ENCODE data around the gene FYCO1.

The FYCO1 gene

DNA sequence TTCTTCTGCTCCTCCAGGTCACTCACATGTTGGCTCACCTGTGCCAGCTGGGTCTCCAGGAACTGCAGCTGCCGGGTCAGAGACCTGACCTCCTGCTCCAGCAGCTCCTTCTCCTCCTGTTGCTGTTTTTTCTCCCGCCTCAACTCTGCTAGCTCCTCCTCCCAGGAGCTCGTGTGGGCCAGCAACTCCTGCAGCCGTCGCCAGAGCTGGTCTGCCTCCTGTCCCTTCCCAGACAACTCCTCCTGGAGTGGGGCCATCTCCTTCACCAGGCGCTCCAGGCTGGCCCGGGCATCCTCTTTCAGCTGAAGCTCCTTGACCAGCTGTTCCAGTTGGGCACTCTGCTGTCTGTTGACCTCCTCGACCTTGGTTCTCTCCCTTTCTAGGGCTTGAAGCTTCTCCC, 27.9 kb downstream of the FYCO1 start:
- no peak for TF ChIP-seq ZBTB7A (IDR thresholded peaks at IDR 0.05; ENCODE audit: low read depth)
- TF ChIP-seq YY1 (IDR thresholded peaks at IDR 0.05; ENCODE audit: low read depth), result no peak
- TF ChIP-seq, protein P1, sequence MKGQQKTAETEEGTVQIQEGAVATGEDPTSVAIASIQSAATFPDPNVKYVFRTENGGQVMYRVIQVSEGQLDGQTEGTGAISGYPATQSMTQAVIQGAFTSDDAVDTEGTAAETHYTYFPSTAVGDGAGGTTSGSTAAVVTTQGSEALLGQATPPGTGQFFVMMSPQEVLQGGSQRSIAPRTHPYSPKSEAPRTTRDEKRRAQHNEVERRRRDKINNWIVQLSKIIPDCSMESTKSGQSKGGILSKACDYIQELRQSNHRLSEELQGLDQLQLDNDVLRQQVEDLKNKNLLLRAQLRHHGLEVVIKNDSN (IDR thresholded peaks at IDR 0.05), result no peak
- no peak for TF ChIP-seq FOXM1 (IDR thresholded peaks at IDR 0.05; ENCODE audit: borderline replicate concordance, low read depth)
- TF ChIP-seq TCF12 (IDR thresholded peaks at IDR 0.05; ENCODE audit: low read depth), result no peak
- TF ChIP-seq EGR1 (IDR thresholded peaks at IDR 0.05), result no peak
- TF ChIP-seq, protein P2, sequence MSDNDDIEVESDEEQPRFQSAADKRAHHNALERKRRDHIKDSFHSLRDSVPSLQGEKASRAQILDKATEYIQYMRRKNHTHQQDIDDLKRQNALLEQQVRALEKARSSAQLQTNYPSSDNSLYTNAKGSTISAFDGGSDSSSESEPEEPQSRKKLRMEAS (IDR thresholded peaks at IDR 0.05), result no peak
- TF ChIP-seq, protein P3, sequence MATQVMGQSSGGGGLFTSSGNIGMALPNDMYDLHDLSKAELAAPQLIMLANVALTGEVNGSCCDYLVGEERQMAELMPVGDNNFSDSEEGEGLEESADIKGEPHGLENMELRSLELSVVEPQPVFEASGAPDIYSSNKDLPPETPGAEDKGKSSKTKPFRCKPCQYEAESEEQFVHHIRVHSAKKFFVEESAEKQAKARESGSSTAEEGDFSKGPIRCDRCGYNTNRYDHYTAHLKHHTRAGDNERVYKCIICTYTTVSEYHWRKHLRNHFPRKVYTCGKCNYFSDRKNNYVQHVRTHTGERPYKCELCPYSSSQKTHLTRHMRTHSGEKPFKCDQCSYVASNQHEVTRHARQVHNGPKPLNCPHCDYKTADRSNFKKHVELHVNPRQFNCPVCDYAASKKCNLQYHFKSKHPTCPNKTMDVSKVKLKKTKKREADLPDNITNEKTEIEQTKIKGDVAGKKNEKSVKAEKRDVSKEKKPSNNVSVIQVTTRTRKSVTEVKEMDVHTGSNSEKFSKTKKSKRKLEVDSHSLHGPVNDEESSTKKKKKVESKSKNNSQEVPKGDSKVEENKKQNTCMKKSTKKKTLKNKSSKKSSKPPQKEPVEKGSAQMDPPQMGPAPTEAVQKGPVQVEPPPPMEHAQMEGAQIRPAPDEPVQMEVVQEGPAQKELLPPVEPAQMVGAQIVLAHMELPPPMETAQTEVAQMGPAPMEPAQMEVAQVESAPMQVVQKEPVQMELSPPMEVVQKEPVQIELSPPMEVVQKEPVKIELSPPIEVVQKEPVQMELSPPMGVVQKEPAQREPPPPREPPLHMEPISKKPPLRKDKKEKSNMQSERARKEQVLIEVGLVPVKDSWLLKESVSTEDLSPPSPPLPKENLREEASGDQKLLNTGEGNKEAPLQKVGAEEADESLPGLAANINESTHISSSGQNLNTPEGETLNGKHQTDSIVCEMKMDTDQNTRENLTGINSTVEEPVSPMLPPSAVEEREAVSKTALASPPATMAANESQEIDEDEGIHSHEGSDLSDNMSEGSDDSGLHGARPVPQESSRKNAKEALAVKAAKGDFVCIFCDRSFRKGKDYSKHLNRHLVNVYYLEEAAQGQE (IDR thresholded peaks at IDR 0.05; ENCODE audit: low read depth), result no peak
- no peak for TF ChIP-seq EP300 (IDR thresholded peaks at IDR 0.05; ENCODE audit: borderline replicate concordance)
- TF ChIP-seq NFIC (IDR thresholded peaks at IDR 0.05), result no peak
- TF ChIP-seq TAF1 (IDR thresholded peaks at IDR 0.05; ENCODE audit: low read depth), result no peak
- TF ChIP-seq TEAD4 (IDR thresholded peaks at IDR 0.05), result no peak
- TF ChIP-seq CREB1 (IDR thresholded peaks at IDR 0.05; ENCODE audit: low read depth), result no peak
- TF ChIP-seq RAD21 (IDR thresholded peaks at IDR 0.05; ENCODE audit: low read depth), result no peak
- TF ChIP-seq CEBPB (IDR thresholded peaks at IDR 0.05), result no peak

DNA sequence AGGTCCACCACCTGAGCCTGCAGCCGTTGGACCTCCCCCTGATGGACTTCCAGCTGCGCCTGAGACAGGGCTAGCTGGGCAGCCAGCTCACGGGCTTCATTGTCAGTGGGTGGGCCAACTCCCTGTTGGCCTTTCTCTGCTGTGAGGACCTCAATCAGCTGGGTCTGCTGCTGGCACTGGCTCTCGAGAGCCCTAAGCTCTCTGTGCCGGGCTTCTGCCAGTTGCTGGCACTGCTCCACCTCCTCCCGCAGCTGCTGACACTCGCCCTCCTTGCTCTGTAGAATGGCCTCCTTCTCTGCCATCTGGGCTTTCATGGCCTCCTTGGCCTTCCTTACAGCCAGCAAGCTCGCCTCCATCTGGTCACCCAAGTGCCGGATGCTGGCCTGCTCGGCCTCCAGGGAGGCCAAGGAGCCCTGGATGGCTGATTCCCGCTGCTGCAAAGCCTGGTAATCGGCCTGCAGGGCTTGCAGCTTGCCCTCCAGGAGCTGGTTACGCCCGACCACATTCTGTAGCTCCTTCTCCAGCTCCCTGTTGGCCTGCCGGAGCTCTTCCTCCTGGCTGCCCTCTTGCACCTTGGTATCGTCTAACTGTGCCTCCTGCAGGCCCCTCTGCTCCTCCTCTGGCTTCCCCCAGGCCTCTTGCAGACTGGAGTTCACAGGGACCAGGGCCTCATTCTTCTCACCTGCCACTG, 28.5 kb downstream of the FYCO1 start:
- no peak for TF ChIP-seq EGR1 (IDR thresholded peaks at IDR 0.05)
- no peak for TF ChIP-seq CEBPB (IDR thresholded peaks at IDR 0.05)
- no peak for TF ChIP-seq NFIC (IDR thresholded peaks at IDR 0.05)
- TF ChIP-seq, protein P2 (IDR thresholded peaks at IDR 0.05), result no peak
- no peak for TF ChIP-seq TEAD4 (IDR thresholded peaks at IDR 0.05)
- TF ChIP-seq FOXM1 (IDR thresholded peaks at IDR 0.05; ENCODE audit: borderline replicate concordance, low read depth), result no peak
- TF ChIP-seq, protein P1 (IDR thresholded peaks at IDR 0.05), result no peak
- no peak for TF ChIP-seq TAF1 (IDR thresholded peaks at IDR 0.05; ENCODE audit: low read depth)
- TF ChIP-seq TCF12 (IDR thresholded peaks at IDR 0.05; ENCODE audit: low read depth), result no peak
- no peak for TF ChIP-seq YY1 (IDR thresholded peaks at IDR 0.05; ENCODE audit: low read depth)
- no peak for TF ChIP-seq CREB1 (IDR thresholded peaks at IDR 0.05; ENCODE audit: low read depth)
- TF ChIP-seq, protein P3 (IDR thresholded peaks at IDR 0.05; ENCODE audit: low read depth), result no peak
- TF ChIP-seq RAD21 (IDR thresholded peaks at IDR 0.05; ENCODE audit: low read depth), result no peak
- no peak for TF ChIP-seq ZBTB7A (IDR thresholded peaks at IDR 0.05; ENCODE audit: low read depth)
- no peak for TF ChIP-seq EP300 (IDR thresholded peaks at IDR 0.05; ENCODE audit: borderline replicate concordance)

DNA sequence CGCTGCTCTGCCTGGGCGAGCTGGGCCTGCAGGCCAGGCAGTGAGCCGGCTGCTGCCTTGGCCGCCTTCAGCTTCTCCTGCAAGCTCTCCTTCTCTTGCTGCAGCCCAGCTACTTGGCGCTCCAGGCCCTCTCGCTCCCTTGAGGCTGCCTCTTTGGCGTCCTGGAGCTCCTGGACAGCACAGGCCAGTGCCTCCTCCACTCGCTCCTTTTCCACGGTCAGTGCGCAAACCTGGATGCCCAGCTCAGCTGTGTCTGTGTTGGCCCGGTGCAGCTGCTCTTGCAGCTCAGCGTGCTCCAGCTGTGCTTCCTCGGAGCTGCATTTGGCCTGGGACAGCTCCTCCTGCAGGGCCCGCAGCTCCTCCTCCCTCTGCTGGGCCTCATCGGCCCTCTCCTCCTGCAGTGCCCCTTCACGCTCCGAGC, 29.2 kb downstream of the FYCO1 start:
- no peak for TF ChIP-seq EP300 (IDR thresholded peaks at IDR 0.05; ENCODE audit: borderline replicate concordance)
- TF ChIP-seq YY1 (IDR thresholded peaks at IDR 0.05; ENCODE audit: low read depth), result no peak
- no peak for TF ChIP-seq TCF12 (IDR thresholded peaks at IDR 0.05; ENCODE audit: low read depth)
- no peak for TF ChIP-seq RAD21 (IDR thresholded peaks at IDR 0.05; ENCODE audit: low read depth)
- TF ChIP-seq, protein P2 (IDR thresholded peaks at IDR 0.05), result no peak
- TF ChIP-seq ZBTB7A (IDR thresholded peaks at IDR 0.05; ENCODE audit: low read depth), result no peak
- TF ChIP-seq CEBPB (IDR thresholded peaks at IDR 0.05), result no peak
- no peak for TF ChIP-seq EGR1 (IDR thresholded peaks at IDR 0.05)
- no peak for TF ChIP-seq TEAD4 (IDR thresholded peaks at IDR 0.05)
- TF ChIP-seq TAF1 (IDR thresholded peaks at IDR 0.05; ENCODE audit: low read depth), result no peak
- TF ChIP-seq, protein P1 (IDR thresholded peaks at IDR 0.05), result no peak
- TF ChIP-seq, protein P3 (IDR thresholded peaks at IDR 0.05; ENCODE audit: low read depth), result no peak
- TF ChIP-seq FOXM1 (IDR thresholded peaks at IDR 0.05; ENCODE audit: borderline replicate concordance, low read depth), result no peak
- no peak for TF ChIP-seq CREB1 (IDR thresholded peaks at IDR 0.05; ENCODE audit: low read depth)
- TF ChIP-seq NFIC (IDR thresholded peaks at IDR 0.05), result no peak
